ENCODE results near the gene IZUMO1. TPM values are rescaled to one million over a fixed set of nuclear protein-coding genes. Genes with fewer than 3 reads are reported as not detected.

Gene IZUMO1
- total and polyA plus RNA-seq, 2 experiments from 2014 or later: not detected

GRCh38 chr19:48728911-48729664 lies 17.6 kb downstream of the IZUMO1 start:
- H3F3A ChIP-seq (ENCODE audit: insufficient read depth): 0 out of 2 replicates have a peak, but pooled peaks cover 8% of the 10 kb centered on the region
- 52 to 57% methylated on average over 40 to 57 of the region's 77 CpGs for WGBS, 2 experiments (ENCODE audit: low coverage in 1 of 2, low lambda C conversion rate in 2 of 2, missing lambda C conversion rate in 2 of 2)
- H3K27me3 ChIP-seq (replicated peaks; ENCODE audit: insufficient read depth): no peaks in the 10 kb centered on the region
- TF ChIP-seq EZH2phosphoT487 (IDR thresholded peaks at IDR 0.05; ENCODE audit: insufficient read depth, low read depth) (no peak), EZH2 (IDR thresholded peaks at IDR 0.05; ENCODE audit: insufficient read depth, poor library complexity, severe bottlenecking) (no peak)
- H3K4me2 ChIP-seq (ENCODE audit: unreplicated experiment): no peak overlapping the region
- no peaks in the 10 kb centered on the region for H3K9me3 ChIP-seq (ENCODE audit: low read depth)
- in situ Hi-C loops (cut with MboI): no loop called here
- no peak overlapping the region for H3K4me3 ChIP-seq
- H3K27ac ChIP-seq: no peak overlapping the region
- H3K79me2 ChIP-seq (ENCODE audit: insufficient read depth): no peaks in the 10 kb centered on the region
- H3K4me1 ChIP-seq (ENCODE audit: insufficient read depth): peaks cover 3% of the 10 kb centered on the region; the same call in 1 of the 2 replicates
- no peaks in the 10 kb centered on the region for H4K20me1 ChIP-seq (ENCODE audit: insufficient read depth)
- no peaks in the 10 kb centered on the region for H3K36me3 ChIP-seq (ENCODE audit: low read depth)
- no peak for DNase-seq
- no peaks in the 10 kb centered on the region for H3K9me2 ChIP-seq (ENCODE audit: insufficient read depth)
- no peak overlapping the region for H2AFZ ChIP-seq
- no peak overlapping the region for H3K9ac ChIP-seq

GRCh38 chr19:48726556-48726955 lies 20.2 kb downstream of the IZUMO1 start:
- Histone ChIP-seq H3K9me2 (ENCODE audit: insufficient read depth) (no peaks in the 10 kb centered on the region), H4K20me1 (ENCODE audit: insufficient read depth) (no peaks in the 10 kb centered on the region), H3K4me3 (no peak overlapping the region), H2AFZ (no peak overlapping the region), H3K9me3 (ENCODE audit: low read depth) (no peaks in the 10 kb centered on the region), H3F3A (ENCODE audit: insufficient read depth) (0 out of 2 replicates have a peak, but pooled peaks cover 8% of the 10 kb centered on the region), H3K36me3 (ENCODE audit: low read depth) (no peaks in the 10 kb centered on the region), H3K9ac (no peak overlapping the region), H3K4me2 (ENCODE audit: unreplicated experiment) (no peak overlapping the region), H3K79me2 (ENCODE audit: insufficient read depth) (no peaks in the 10 kb centered on the region), H3K27ac (no peak overlapping the region), H3K27me3 (replicated peaks; ENCODE audit: insufficient read depth) (no peaks in the 10 kb centered on the region), H3K4me1 (ENCODE audit: insufficient read depth) (peaks cover 3% of the 10 kb centered on the region; the same call in 1 of the 2 replicates)
- TF ChIP-seq EZH2phosphoT487 (IDR thresholded peaks at IDR 0.05; ENCODE audit: insufficient read depth, low read depth): no peak
- TF ChIP-seq EZH2 (IDR thresholded peaks at IDR 0.05; ENCODE audit: insufficient read depth, poor library complexity, severe bottlenecking): no peak
- DNase-seq: no peak
- 95 to 97% methylated on average over 2 of the region's 2 CpGs for WGBS, 2 experiments (ENCODE audit: low coverage in 1 of 2, low lambda C conversion rate in 2 of 2, missing lambda C conversion rate in 2 of 2)
- in situ Hi-C loops (cut with MboI): no loop called here

- Histone ChIP-seq H3K36me3 (ENCODE audit: low read depth) (no peaks in the 10 kb centered on the region), H3K4me2 (ENCODE audit: unreplicated experiment) (no peak overlapping the region), H3K4me3 (no peak overlapping the region), H3K79me2 (ENCODE audit: insufficient read depth) (no peaks in the 10 kb centered on the region), H3K9ac (no peak overlapping the region), H3K27me3 (replicated peaks; ENCODE audit: insufficient read depth) (no peaks in the 10 kb centered on the region), H3K4me1 (ENCODE audit: insufficient read depth) (peaks cover 3% of the 10 kb centered on the region; the same call in 1 of the 2 replicates), H4K20me1 (ENCODE audit: insufficient read depth) (no peaks in the 10 kb centered on the region), H2AFZ (peak overlapping the region; percentile 88), H3K9me2 (ENCODE audit: insufficient read depth) (no peaks in the 10 kb centered on the region), H3K27ac (peak overlapping the region; percentile 58), H3K9me3 (ENCODE audit: low read depth) (no peaks in the 10 kb centered on the region), H3F3A (ENCODE audit: insufficient read depth) (0 out of 2 replicates have a peak, but pooled peaks cover 8% of the 10 kb centered on the region)
- TF ChIP-seq EZH2phosphoT487 (IDR thresholded peaks at IDR 0.05; ENCODE audit: insufficient read depth, low read depth): no peak
- no peak for TF ChIP-seq EZH2 (IDR thresholded peaks at IDR 0.05; ENCODE audit: insufficient read depth, poor library complexity, severe bottlenecking)
- in situ Hi-C loops (cut with MboI): no loop called here
- WGBS, 2 experiments (ENCODE audit: low coverage in 1 of 2, low lambda C conversion rate in 2 of 2, missing lambda C conversion rate in 2 of 2): 42 to 46% methylated on average over 11 of the region's 11 CpGs
- peak; percentile 87 for DNase-seq
These were observed 21.6 kb downstream of the IZUMO1 start for GRCh38 chr19:48724796-48725753.

DNA sequence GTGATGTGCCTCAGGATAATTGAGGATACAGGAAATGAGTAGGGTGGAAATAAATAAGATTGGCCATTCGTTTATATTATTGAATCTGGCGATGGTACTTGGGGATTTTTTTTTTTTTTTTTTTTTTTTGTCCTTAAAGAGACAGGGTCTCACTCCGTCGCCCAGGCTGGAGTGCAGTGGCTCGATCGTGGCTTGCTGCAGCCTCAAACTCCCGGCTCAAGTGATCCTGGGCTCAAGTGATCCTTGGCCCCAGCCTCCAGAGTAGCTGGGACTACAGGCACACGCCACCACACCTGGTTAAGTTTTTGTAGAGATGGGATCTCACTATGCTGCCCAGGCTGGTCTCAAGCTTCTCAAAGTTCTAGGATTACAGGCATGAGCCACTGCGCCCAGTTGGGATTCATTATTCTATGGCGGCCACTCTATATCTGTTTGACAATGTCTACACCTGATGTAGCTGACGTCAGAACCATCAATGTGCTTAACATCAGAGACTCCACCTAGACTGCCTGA lies 24.5 kb downstream of the IZUMO1 start:
- H3K36me3 ChIP-seq (ENCODE audit: low read depth): no peaks in the 10 kb centered on the region
- no peak overlapping the region for H3K4me2 ChIP-seq (ENCODE audit: unreplicated experiment)
- no peaks in the 10 kb centered on the region for H3K27me3 ChIP-seq (replicated peaks; ENCODE audit: insufficient read depth)
- no peak overlapping the region for H3K27ac ChIP-seq
- no peak overlapping the region for H2AFZ ChIP-seq
- WGBS, 2 experiments (ENCODE audit: low coverage in 1 of 2, low lambda C conversion rate in 2 of 2, missing lambda C conversion rate in 2 of 2): 64 to 72% methylated on average over 11 of the region's 11 CpGs
- TF ChIP-seq EZH2 (IDR thresholded peaks at IDR 0.05; ENCODE audit: insufficient read depth, poor library complexity, severe bottlenecking) (no peak), EZH2phosphoT487 (IDR thresholded peaks at IDR 0.05; ENCODE audit: insufficient read depth, low read depth) (no peak)
- H3K79me2 ChIP-seq (ENCODE audit: insufficient read depth): no peaks in the 10 kb centered on the region
- H3K4me1 ChIP-seq (ENCODE audit: insufficient read depth): peaks cover 6% of the 10 kb centered on the region; the same call in 1 of the 2 replicates
- in situ Hi-C loops (cut with MboI): no loop called here
- no peak for DNase-seq
- H3K9ac ChIP-seq: no peak overlapping the region
- no peaks in the 10 kb centered on the region for H3K9me2 ChIP-seq (ENCODE audit: insufficient read depth)
- no peak overlapping the region for H3K4me3 ChIP-seq
- no peaks in the 10 kb centered on the region for H3K9me3 ChIP-seq (ENCODE audit: low read depth)
- H3F3A ChIP-seq (ENCODE audit: insufficient read depth): peaks cover 12% of the 10 kb centered on the region; the same call in 1 of the 2 replicates
- no peaks in the 10 kb centered on the region for H4K20me1 ChIP-seq (ENCODE audit: insufficient read depth)

Data from GM23248 (cell line).